GM04504 (cell line): ENCODE data around the gene CHURC1.

ENCODE experiments used
- DNase-seq: peaks from one replicate; pipeline ENCODE4 v3.0.0-alpha.2; 2012; ENCODE audit warnings: low read depth

Gene CHURC1

GRCh38 chr14:64938972-64939816 is 24.9 kb downstream of the CHURC1 start:
- DNase-seq = no peak

- no peak for DNase-seq
Observed at GRCh38 chr14:64939817-64940190, 25.5 kb downstream of the CHURC1 start.

GRCh38 chr14:64940336-64940910 is 26.2 kb downstream of the CHURC1 start:
- no peak for DNase-seq

DNA sequence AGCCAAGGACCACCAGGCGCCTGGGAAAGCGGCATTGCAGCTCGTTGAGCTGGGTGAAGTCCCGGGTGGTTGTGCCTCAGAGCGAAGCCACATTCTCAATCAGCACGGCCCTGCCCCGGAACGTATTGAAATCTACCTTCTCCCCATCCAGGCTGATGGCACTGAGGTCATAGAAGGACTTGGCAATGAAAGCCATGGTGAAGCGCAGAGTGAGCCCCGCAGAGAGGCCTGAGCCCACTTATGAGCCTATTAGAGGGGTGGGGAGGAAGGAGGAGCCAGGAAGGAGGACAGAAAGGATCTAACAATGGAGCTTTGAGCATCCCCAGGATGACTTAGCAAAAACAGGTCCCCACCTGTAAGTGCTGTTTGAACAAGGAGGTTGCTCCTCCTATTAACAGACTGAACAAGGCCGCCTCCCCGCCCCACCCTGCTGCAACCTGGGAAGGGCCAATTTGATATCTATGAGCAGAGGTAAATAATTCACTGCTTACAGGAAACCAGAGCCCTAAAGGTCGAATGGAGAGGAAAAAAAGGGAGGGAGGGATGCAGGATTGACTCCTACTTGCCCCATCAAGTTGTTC is 28.4 kb downstream of the CHURC1 start, which contains the start of gene GPX2:
TSS of gene GPX2 (minus strand) at position 215 of the 581 bp plus-strand sequence. CDS start at position 196, 19 bp downstream.
- DNase-seq = no peak

DNA sequence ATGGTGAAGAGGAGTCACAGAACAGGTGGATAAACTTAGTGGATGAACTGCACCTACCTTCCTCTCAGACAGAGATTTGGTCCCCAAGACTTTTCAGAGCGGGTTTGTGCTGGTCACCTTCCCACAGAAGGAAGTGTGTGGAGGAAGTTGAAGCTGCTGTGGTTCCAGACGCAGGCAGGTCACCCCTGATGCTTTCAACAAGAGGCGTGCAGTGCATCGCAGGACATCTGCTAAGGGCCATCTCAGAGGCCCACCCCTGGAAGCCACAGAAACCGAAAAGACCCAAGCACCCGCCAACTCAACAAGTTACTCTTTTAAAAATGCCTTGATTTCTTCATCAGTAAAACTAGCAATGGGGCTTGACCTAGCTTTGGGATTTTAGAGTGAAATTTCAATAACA is 29.3 kb downstream of the CHURC1 start:
- DNase-seq = no peak

GRCh38 chr14:64944041-64944440 is 29.8 kb downstream of the CHURC1 start:
- no peak for DNase-seq

DNA sequence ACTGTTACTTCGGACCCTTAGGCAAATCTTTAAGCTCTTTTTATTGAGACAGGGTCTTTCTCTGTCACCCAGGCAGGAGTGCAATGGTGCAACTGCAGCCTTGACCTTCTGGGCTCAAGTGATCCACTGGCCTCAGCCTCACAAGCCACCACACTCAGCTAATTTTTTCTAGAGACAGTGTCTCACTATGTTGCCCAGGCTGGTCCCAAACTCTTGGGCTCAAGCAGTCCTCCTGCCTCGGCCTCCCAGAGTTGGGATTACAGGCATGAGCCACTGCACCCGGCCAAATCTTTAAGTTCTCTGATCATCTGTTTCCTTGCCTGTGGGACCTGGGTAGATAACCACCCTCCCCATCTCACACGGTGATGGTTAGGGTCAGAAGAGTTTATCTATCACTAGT is 30.6 kb downstream of the CHURC1 start:
- no peak for DNase-seq

DNA sequence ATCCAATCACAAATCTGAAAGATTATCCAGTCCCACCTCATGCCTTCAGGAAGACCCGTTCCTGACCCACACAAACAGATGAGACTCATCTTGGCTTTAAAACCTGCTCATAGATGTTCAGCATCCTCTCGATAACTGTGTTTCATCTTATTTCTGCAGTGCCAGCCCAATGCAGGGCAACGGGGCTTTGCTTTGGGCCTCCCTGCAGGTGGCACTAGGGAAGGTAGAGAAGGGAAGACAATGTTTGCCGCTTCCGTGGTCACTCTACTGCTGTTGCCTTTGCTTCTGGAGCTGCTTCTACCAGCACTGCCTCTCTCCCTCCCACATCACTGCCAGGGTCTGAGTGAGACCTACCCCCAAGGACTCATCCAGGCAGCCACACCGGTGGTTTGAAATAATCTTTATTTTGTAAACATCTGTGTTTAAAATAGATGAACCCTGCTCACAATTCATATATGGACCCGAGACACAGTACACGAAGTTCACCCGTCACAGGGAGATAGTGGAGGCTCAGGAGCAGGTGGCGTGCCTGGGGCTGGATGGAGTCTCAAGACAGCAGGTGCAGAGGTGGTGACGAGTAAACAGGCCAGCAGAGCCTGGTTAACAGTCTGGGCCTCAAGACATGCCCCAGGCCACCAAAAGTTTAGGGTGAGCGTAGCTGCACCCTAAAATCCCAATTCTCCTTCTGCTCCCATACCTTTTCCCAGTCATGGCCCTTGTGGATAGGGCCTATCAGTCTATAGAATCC is 31.4 kb downstream of the CHURC1 start:
- no peak for DNase-seq

- DNase-seq = no peak
Observed at GRCh38 chr14:64946310-64947045, 32.2 kb downstream of the CHURC1 start.

DNA sequence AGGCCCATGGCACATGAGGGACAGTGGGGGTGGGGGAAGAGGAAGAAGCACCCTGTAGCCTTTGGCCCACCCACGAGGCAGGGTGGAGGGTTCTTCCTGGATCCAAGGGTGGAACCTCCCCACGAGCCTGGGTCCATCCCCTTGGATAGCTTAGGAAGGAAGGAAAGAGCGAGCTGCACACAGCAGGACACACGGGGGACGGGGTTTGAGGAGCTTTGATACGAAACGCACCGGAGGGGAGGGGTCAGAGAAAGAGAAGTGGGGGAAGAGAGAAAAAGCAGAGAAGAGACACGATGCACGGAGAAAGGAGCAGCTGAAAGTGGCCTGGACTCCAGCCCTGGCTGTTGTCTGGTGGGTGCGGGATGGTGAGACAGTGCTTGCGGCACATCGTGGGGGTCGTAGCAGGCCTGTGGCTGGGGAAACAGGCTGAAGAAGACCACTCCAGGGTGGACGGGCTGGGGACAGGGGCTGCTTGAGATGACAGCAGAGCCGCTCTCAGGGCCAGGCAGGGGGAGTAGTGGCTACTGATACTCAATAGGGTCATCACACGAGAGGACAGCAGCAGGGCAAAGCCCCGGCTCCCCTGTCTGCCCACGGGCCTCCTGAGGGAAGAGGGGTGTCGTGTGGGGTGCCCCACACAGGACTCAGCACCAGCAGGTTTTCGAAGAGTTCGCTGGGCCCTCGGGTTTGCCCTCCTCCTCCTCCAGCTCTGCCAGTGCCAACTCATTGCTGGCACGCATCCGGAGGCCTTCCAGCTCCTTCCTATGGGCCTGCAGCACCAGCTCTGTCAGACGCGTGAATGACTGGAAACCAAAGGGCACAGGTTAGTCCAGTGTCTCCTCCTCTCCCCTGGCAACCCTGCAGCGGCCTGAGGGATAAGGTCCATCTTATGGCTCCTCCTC is 33.7 kb downstream of the CHURC1 start:
- no peak for DNase-seq

GRCh38 chr14:64948612-64949210 is 34.5 kb downstream of the CHURC1 start:
- DNase-seq = no peak

DNA sequence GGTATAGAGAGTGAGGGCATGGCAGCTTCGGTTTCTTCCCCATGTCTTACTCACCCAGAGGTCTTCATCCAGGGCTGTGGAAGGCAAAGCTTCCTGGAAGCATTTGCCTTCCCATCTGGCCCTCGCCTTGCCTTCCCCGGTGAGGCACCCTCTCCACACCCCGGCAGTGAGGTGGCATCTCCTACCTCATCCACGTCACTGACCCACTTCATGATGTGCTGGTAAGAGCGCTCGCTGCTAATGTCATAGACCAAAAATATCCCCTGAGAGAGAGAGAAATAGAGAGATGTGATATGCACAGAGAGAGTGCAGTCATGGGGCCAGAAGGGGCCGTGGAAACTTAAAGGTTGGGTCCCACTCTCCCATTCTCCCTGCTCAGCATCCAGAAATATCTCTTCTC is 36.6 kb downstream of the CHURC1 start:
- no peak for DNase-seq

GRCh38 chr14:64951291-64951690 is 37.0 kb downstream of the CHURC1 start:
- DNase-seq = no peak

DNA sequence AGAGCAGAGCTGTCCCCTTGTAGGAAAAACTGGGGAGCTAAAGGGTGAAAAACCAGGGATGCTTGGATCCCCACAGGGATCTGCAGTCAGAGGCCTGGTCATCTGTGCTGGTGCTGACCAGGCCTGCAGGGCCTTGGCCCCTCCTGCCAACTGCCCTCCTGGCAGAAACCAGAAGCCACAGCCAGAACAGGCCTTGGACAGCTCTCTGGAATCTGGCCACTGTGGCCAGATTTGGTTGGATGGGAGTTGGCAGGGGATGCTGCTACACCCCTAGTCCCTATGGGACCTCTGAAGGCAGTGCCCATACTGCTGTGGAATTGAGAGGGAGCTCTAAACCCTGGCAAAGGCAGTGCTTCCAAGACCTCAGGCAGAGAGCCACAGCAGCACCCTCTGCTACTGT is 37.5 kb downstream of the CHURC1 start:
- no peak for DNase-seq

DNA sequence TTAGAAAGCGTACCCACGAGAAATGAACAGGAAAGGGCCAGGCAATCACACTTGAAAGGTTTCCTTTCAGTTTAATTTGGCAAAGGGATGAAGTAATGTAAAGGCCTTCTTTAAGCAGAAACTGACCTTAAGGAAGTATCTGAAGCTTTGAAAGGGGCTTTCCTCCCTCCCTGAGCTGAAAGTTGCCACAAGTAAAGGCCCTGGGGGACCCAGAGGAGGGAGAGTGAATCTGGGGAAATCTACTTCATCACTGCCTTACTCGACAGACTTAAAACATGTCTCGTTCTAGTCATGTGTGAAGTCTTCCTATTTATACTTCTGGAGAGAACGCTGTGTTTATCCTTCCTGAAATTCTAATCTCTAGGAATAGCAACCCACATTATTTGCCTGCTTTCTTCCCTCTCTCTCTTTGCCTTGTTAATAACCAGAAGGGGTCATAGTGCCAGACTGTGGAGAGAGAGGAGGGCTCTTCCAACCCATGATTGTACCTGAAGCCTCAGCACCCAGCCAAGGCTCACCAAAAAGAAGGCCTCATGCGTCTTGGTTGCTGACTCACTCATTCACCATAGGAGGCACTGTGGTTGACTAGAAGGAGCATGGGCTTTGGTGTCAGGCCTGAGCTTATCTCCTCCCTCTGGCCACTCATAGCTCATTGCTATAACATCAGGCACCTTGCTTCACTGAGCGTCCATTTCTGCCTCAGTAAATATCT is 38.5 kb downstream of the CHURC1 start:
- no peak for DNase-seq

DNA sequence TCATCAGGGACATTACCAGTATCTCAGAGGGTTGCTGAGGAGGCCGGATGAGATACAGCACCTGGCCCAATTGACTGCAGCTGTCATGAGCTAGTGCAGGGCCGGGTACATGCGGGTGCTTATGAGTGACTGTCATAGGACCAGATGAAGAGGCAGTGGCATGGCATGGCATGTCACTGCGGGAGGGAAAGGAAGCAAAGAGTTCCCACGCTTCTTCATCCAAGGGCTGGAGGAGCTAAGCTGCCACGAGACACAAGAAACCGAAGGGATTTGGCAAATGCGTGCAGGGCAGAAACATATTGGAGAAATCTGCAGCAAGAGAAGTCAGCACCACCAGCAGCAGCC is 39.0 kb downstream of the CHURC1 start:
- DNase-seq = no peak

GRCh38 chr14:64953661-64954060 is 39.4 kb downstream of the CHURC1 start:
- no peak for DNase-seq

DNA sequence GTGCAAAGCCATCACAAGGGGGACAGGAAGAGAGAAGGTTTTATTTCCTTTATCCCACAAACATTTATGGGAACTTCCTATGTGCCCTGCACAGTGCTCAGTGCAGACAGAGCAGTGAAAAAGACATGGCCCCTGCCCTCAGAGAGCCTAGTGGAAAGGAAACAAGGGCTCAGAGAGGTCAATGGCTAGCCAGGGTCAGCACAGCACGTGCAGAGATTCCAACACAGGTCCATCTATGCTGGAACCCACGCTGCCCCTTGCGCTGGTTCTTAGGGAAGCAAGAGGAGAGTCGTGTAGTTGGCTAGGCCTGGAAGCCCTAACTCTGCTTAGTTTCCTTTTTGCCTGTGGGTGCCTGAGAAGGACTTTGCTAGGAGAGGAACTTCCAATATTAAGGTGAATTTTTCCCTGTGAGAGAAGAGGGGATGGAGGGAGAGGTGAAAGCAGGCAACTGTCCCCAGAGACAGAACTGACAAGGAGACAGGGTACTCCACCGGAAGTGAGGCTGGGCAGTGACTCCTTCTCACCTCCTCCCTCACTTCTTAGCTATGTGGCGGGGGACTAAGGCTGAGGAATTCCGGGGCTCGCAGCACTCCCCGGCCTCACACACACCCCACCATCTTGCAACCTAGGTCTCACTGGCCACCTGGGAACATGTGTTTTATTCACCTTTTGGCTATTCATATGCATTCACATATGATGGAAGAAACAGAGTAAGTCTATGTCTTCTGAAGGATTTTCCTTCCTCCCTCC is 40.4 kb downstream of the CHURC1 start:
- DNase-seq = no peak

GRCh38 chr14:64955297-64955696 is 41.0 kb downstream of the CHURC1 start:
- no peak for DNase-seq
